GM12878 (cell line): ENCODE results near the gene OR2A1. TPM values are rescaled to one million over a fixed set of nuclear protein-coding genes. Genes with fewer than 3 reads are reported as not detected.
"Not testable (repeated sequence)": the region's sequence is repeated elsewhere in the genome, so short reads cannot be mapped to it uniquely, and the experiment has no call there.

Experiments used
- ATAC-seq: fragments of 200-7000 bp; cut with Tn5 transposase; 3 replicates; pipeline ENCODE4 v1.9.1; 2020; ENCODE audit warnings: mild to moderate bottlenecking, moderate library complexity
- Bru-seq: library from RNA; stranded (reverse); fragments of 400-500 nt; gene quantifications from one replicate; lab custom pipeline; 2021; lab: Mats Ljungman, UMichigan
- BruChase-seq, 2 experiments: library from RNA; stranded (reverse); fragments of 400-500 nt; gene quantifications; one replicate each; lab custom pipeline; 2021; lab: Mats Ljungman, UMichigan
- BruUV-seq: library from RNA; stranded (reverse); fragments of 400-500 nt; replicated peaks from 2 replicates; lab custom pipeline; 2021; lab: Mats Ljungman, UMichigan
- CTCF ChIA-PET: fragments of 300-600 bp; sonication (Branson Sonifier 250); formaldehyde crosslinking; extraction: SDS; loops from one replicate; lab custom pipeline; 2021; ENCODE audit warnings: inconsistent platforms; lab: Yijun Ruan, JAX
- POLR2A ChIA-PET: fragments of 350-600 bp; formaldehyde crosslinking; extraction: SDS; loops from one replicate; lab custom pipeline; 2021; ENCODE audit warnings: inconsistent platforms; lab: Charles Lee
- RAD21 ChIA-PET: fragments of 300-600 bp; sonication (Branson Sonifier 250); formaldehyde crosslinking; loops from one replicate; lab custom pipeline; 2023; ENCODE audit warnings: antibody characterized with exemption; ENCODE audit not compliant: unreplicated experiment; lab: Charles Lee
- SMC1A ChIA-PET: fragments of 300-600 bp; sonication (Branson Sonifier 250); formaldehyde crosslinking; loops from one replicate; lab custom pipeline; 2023; ENCODE audit not compliant: unreplicated experiment, uncharacterized antibody; lab: Charles Lee
- DNase-seq: peaks from one replicate; pipeline ENCODE4 v3.0.0-alpha.2; 2011; ENCODE audit warnings: low read depth, low spot score
- FAIRE-seq: peaks from 3 replicates; lab custom pipeline; 2011; peaks lifted over from hg19 to GRCh38; lab: Jason Lieb, UNC
- H2AFZ ChIP-seq: 2 replicates; pipeline ENCODE4 v1.6.0; 2011; ENCODE audit warnings: low read depth, low read length, control low read depth; ENCODE audit not compliant: control insufficient read depth
- H3K27ac ChIP-seq: 2 replicates; pipeline ENCODE4 v1.5.1; 2011; ENCODE audit warnings: control low read depth; ENCODE audit not compliant: control insufficient read depth, insufficient read depth
- H3K27me3 ChIP-seq, 2 experiments: replicated peaks in 1 of 2; 2 replicates each; pipeline versions ENCODE4 v1.6.0 to v1.6.1; 2011; ENCODE audit warnings: low read length in 1 of 2; ENCODE audit not compliant: control insufficient read depth in 2 of 2, insufficient read depth in 2 of 2
- H3K36me3 ChIP-seq, 2 experiments: 2 replicates each; pipeline ENCODE4 v1.5.1; 2011; ENCODE audit warnings: low read length in 1 of 2; ENCODE audit not compliant: control insufficient read depth in 2 of 2, insufficient read depth in 2 of 2
- H3K4me1 ChIP-seq: 2 replicates; pipeline ENCODE4 v1.6.1; 2011; ENCODE audit warnings: mild to moderate bottlenecking, low read length, moderate library complexity, mixed read lengths; ENCODE audit not compliant: control insufficient read depth, insufficient read depth
- H3K4me2 ChIP-seq: 2 replicates; pipeline ENCODE4 v1.6.0; 2011; ENCODE audit warnings: control low read depth; ENCODE audit not compliant: control insufficient read depth, insufficient read depth
- H3K4me3 ChIP-seq: fragments of 200-600 bp; sonication (generic); 2 replicates; pipeline ENCODE4 v1.5.1; 2016
- H3K79me2 ChIP-seq: 2 replicates; pipeline ENCODE4 v1.6.0; 2011; ENCODE audit warnings: low read length; ENCODE audit not compliant: control insufficient read depth, insufficient read depth
- H3K9ac ChIP-seq: 2 replicates; pipeline ENCODE4 v1.8.0; 2011; ENCODE audit warnings: low read length, control low read depth, mixed read lengths; ENCODE audit not compliant: control insufficient read depth, insufficient read depth
- H3K9me3 ChIP-seq: replicated peaks from 3 replicates; pipeline ENCODE4 v1.5.1; 2011; ENCODE audit warnings: mild to moderate bottlenecking, low read length; ENCODE audit not compliant: control insufficient read depth, insufficient read depth
- H4K20me1 ChIP-seq: 2 replicates; pipeline ENCODE4 v1.6.0; 2011; ENCODE audit not compliant: control insufficient read depth, insufficient read depth
- WGBS: methylation state at CpG from one replicate; pipeline ENCODE4 v1.1.6; 2016; ENCODE audit warnings: low lambda C conversion rate; ENCODE audit not compliant: insufficient replicate concordance, insufficient coverage; ENCODE audit errors: missing lambda C conversion rate; 5-methylcytosine and 5-hydroxymethylcytosine counted together
- in situ Hi-C: fragments of 300-500 bp; cut with MboI; formaldehyde crosslinking; loops from 9 replicates; pipeline ENCODE4 v1.14.3; 2018; ENCODE audit warnings: mixed read lengths
- intact Hi-C: fragments of 100-400 bp; cut with micrococcal nuclease; formaldehyde crosslinking; loops from one replicate; pipeline ENCODE4 v1.14.2; 2022; ENCODE audit not compliant: unreplicated experiment
- long read RNA-seq, 2 experiments: library from polyadenylated mRNA; unstranded; transcript quantifications; one replicate each; pipeline ENCODE4 v2.0.0, GENCODE V29; 2019 to 2020
- polyA minus RNA-seq, 3 experiments: library from RNA; depleted of rRNA, polyadenylated mRNA; stranded (reverse); fragments of >200 nt; gene quantifications; 2 replicates each; pipeline ENCODE4 v1.2.3, GENCODE V29; 2011
- polyA plus RNA-seq, 11 experiments: library from polyadenylated mRNA; depleted of rRNA in 4 of 11; unstranded in 6 of 11; stranded (reverse) in 5 of 11; fragments of >200 nt; fragmentation: Nextera tagmentation in 4 of 11; fragmentation: Illumina TruSeq in 1 of 11; extraction: Ambion mirVana in 4 of 11; extraction: Trizol in 1 of 11; gene quantifications; 1 replicate in 1 of 11; 2 replicates in 10 of 11; pipeline versions ENCODE4 v1.2.1 to v1.2.3, GENCODE V29; 2011 to 2016; ENCODE audit warnings: inconsistent platforms in 2 of 11, missing spikeins in 2 of 11, low read depth in 1 of 11
- total RNA-seq, 4 experiments: library from RNA; depleted of rRNA in 3 of 4; stranded (reverse); fragments of >200 nt in 3 of 4; fragmentation: Illumina TruSeq in 1 of 4; extraction: Trizol in 1 of 4; gene quantifications; 2 replicates each; pipeline versions ENCODE4 v1.2.1 to v1.2.3, GENCODE V29; 2013 to 2021

Gene OR2A1
- 0.22 TPM in 1 of 2 replicates, not detected in the other for total RNA-seq (2013; cell fraction: nucleolus; rRNA removed)
- total RNA-seq (2014; rRNA removed) (0.11 TPM in 1 of 2 replicates, not detected in the other), total RNA-seq (2014; rRNA removed; fragmentation: Illumina TruSeq; extraction: Trizol) (0.04 TPM in 1 of 2 replicates, not detected in the other), total RNA-seq (2021) (not detected in 2 replicates), polyA plus RNA-seq (2011; rRNA removed) (not detected in 2 replicates), polyA plus RNA-seq (2014; fragmentation: Illumina TruSeq; extraction: Trizol) (0.04 TPM in 1 of 2 replicates, not detected in the other), polyA plus RNA-seq (2014; fragmentation: Nextera tagmentation; extraction: Ambion mirVana) (under 1 TPM; 0.05 to 0.10 TPM), polyA plus RNA-seq (2014; rRNA removed) (0.06 and 0.44 TPM in 2 replicates), polyA plus RNA-seq (2016; fragmentation: Nextera tagmentation; extraction: Ambion mirVana) (under 1 TPM; 0.05 to 0.24 TPM), polyA minus RNA-seq (2011; rRNA and poly(A)+ RNA removed) (not detected in 2 replicates), Bru-seq, nascent RNA (percentile 8 among the genes with signal in this experiment), BruChase-seq, experiment 1, labeled RNA remaining after a 6-hour chase (percentile 16 among the genes with signal in this experiment), BruChase-seq, experiment 2, labeled RNA remaining after a 2-hour chase (percentile 8 among the genes with signal in this experiment)
- 0.16 TPM for polyA plus RNA-seq (2011; ENCODE audit: low read depth)
- not detected in 2 replicates for polyA plus RNA-seq (2011; cell fraction: cytosol; rRNA removed)
- not detected in 2 replicates for polyA plus RNA-seq (2011; cell fraction: nucleus; rRNA removed)
- polyA plus RNA-seq (2012) = 0.20 and 0.25 TPM in 2 replicates
- polyA minus RNA-seq (2011; cell fraction: cytosol; rRNA and poly(A)+ RNA removed) = not detected in 2 replicates
- polyA minus RNA-seq (2011; cell fraction: nucleus; rRNA and poly(A)+ RNA removed) = 0.10 TPM in 1 of 2 replicates, not detected in the other
- long read RNA-seq, experiment 1 = 0 reads
- long read RNA-seq, experiment 2 = 0 reads

GRCh38 chr7:144311872-144312469 lies at the start of gene OR2A1:
Gene OR2A1 (plus strand): TSS chr7:144312419. CDS start chr7:144318125, 5,706 bp downstream.
- H3K36me3 ChIP-seq, H3K4me2 ChIP-seq, in situ Hi-C loops, BruUV-seq, intact Hi-C loops, SMC1A ChIA-PET, H3K27me3 ChIP-seq, H2AFZ ChIP-seq, DNase-seq, H3K4me1 ChIP-seq, H3K9me3 ChIP-seq, H3K9ac ChIP-seq, H3K27ac ChIP-seq, FAIRE-seq, CTCF ChIA-PET, POLR2A ChIA-PET, H4K20me1 ChIP-seq, RAD21 ChIA-PET, ATAC-seq, H3K79me2 ChIP-seq, H3K4me3 ChIP-seq: not testable (repeated sequence)
- WGBS = no CpG with 5 or more reads among the region's 2 CpGs

- POLR2A ChIA-PET, ATAC-seq, BruUV-seq, H3K9ac ChIP-seq, H3K4me3 ChIP-seq, RAD21 ChIA-PET, H2AFZ ChIP-seq, H3K4me2 ChIP-seq, intact Hi-C loops, DNase-seq, in situ Hi-C loops, SMC1A ChIA-PET, CTCF ChIA-PET, H4K20me1 ChIP-seq, H3K9me3 ChIP-seq, H3K27ac ChIP-seq, H3K27me3 ChIP-seq, H3K4me1 ChIP-seq, H3K79me2 ChIP-seq, H3K36me3 ChIP-seq, FAIRE-seq: not testable (repeated sequence)
- WGBS = 55% methylated on average over 7 of the region's 7 CpGs
Observed at GRCh38 chr7:144264692-144265091, 47.5 kb upstream of the OR2A1 start, which contains the start of gene OR2A7. Gene OR2A7 (minus strand): TSS chr7:144264792. CDS start chr7:144259628, 5,164 bp downstream.

GRCh38 chr7:144269188-144269587 lies 43.0 kb upstream of the OR2A1 start, which contains the start of gene CTAGE8:
Gene CTAGE8 (minus strand): TSS chr7:144269288. CDS start chr7:144269250, 38 bp downstream.
- H3K4me2 ChIP-seq, H3K4me1 ChIP-seq, H3K27ac ChIP-seq, CTCF ChIA-PET, ATAC-seq, H3K27me3 ChIP-seq, H3K79me2 ChIP-seq, H4K20me1 ChIP-seq, in situ Hi-C loops, DNase-seq, H3K9me3 ChIP-seq, RAD21 ChIA-PET, intact Hi-C loops, H3K9ac ChIP-seq, FAIRE-seq, POLR2A ChIA-PET, BruUV-seq, H2AFZ ChIP-seq, H3K4me3 ChIP-seq, SMC1A ChIA-PET, H3K36me3 ChIP-seq: not testable (repeated sequence)
- no CpG with 5 or more reads among the region's 19 CpGs for WGBS
